Tibial nerve (tissue), 4 donors: ENCODE measurements around the gene PARP16. TPM values are rescaled to one million over a fixed set of nuclear protein-coding genes. Genes with fewer than 3 reads are reported as not detected.
A peak's percentile ranks its signal among the peaks of the same experiment; 100 is the strongest.

Source experiments
- DNase-seq, 2 donors: peaks; one replicate each; pipeline ENCODE4 v3.0.0-alpha.2; 2019; ENCODE audit warnings: low spot score in 2 of 2
- H3K27ac ChIP-seq, 4 donors: fragments of 200-600 bp; sonication (generic) in 3 of 4; one replicate each; pipeline ENCODE4 v1.5.1; 2017 to 2019; ENCODE audit warnings: mild to moderate bottlenecking in 1 of 4
- H3K27me3 ChIP-seq, 2 donors: fragments of 200-600 bp; sonication (generic) in 1 of 2; one replicate each; pipeline versions ENCODE4 v1.5.1 to v1.6.0; 2017 to 2019
- H3K36me3 ChIP-seq, 3 donors: fragments of 200-600 bp; sonication (generic); one replicate each; pipeline ENCODE4 v1.5.1; 2018 to 2019
- H3K4me1 ChIP-seq, 4 donors: fragments of 200-600 bp; sonication (generic) in 3 of 4; one replicate each; pipeline ENCODE4 v1.5.1; 2017 to 2019
- H3K4me3 ChIP-seq, 4 donors: fragments of 200-600 bp; sonication (generic) in 3 of 4; one replicate each; pipeline ENCODE4 v1.5.1; 2017 to 2019; ENCODE audit warnings: mild to moderate bottlenecking in 1 of 4, moderate library complexity in 1 of 4
- H3K9me3 ChIP-seq, 4 donors: fragments of 200-600 bp; sonication (generic) in 3 of 4; one replicate each; pipeline ENCODE4 v1.5.1; 2017 to 2019
- EP300 ChIP-seq, 2 donors: sonication (generic); formaldehyde crosslinking; IDR thresholded peaks; one replicate each; pipeline ENCODE4 v1.6.1; 2017; ENCODE audit warnings: antibody characterized with exemption in 2 of 2, mild to moderate bottlenecking in 1 of 2
- POLR2A ChIP-seq, 2 donors: fragments of 450-650 bp; IDR thresholded peaks; one replicate each; pipeline ENCODE4 v1.6.1; 2017; ENCODE audit warnings: antibody characterized with exemption in 2 of 2, mild to moderate bottlenecking in 2 of 2, moderate library complexity in 2 of 2
- WGBS, 2 donors: methylation state at CpG; one replicate each; pipeline ENCODE4 v1.1.5; 2018; 5-methylcytosine and 5-hydroxymethylcytosine counted together
- total RNA-seq, 4 donors: library from RNA; depleted of rRNA; stranded (reverse); fragments of >200 nt; gene quantifications; one replicate each; pipeline ENCODE4 v1.1.0, GENCODE V29; 2016
- TF ChIP-seq, protein P1 (sequence below), 5 experiments: fragments of 200-600 bp in 3 of 5; fragments of 450-650 bp in 2 of 5; sonication (generic) in 3 of 5; IDR thresholded peaks; one replicate each; pipeline ENCODE4 v1.5.1; 2016 to 2019; ENCODE audit warnings: antibody characterized with exemption in 5 of 5, mild to moderate bottlenecking in 3 of 5, moderate library complexity in 2 of 5

Gene PARP16
- total RNA-seq, 4 donors from 2014 or later = 5.9 to 15.5 (median 12.1) TPM

GRCh38 chr15:65326818-65327217, 40.1 kb upstream of the PARP16 start:
- H3K27me3 ChIP-seq = no peaks in the 10 kb centered on the region
- no peaks in the 10 kb centered on the region for H3K36me3 ChIP-seq
- WGBS, 2 donors = 77 to 86% methylated on average over 2 of the region's 2 CpGs
- no peak overlapping the region for H3K27ac ChIP-seq
- H3K4me3 ChIP-seq = no peak overlapping the region
- no peaks in the 10 kb centered on the region for H3K9me3 ChIP-seq
- no peak for DNase-seq
- H3K4me1 ChIP-seq = peaks cover 0 to 5% (median 0%) of the 10 kb centered on the region in 4 donors
- TF ChIP-seq, protein P1, sequence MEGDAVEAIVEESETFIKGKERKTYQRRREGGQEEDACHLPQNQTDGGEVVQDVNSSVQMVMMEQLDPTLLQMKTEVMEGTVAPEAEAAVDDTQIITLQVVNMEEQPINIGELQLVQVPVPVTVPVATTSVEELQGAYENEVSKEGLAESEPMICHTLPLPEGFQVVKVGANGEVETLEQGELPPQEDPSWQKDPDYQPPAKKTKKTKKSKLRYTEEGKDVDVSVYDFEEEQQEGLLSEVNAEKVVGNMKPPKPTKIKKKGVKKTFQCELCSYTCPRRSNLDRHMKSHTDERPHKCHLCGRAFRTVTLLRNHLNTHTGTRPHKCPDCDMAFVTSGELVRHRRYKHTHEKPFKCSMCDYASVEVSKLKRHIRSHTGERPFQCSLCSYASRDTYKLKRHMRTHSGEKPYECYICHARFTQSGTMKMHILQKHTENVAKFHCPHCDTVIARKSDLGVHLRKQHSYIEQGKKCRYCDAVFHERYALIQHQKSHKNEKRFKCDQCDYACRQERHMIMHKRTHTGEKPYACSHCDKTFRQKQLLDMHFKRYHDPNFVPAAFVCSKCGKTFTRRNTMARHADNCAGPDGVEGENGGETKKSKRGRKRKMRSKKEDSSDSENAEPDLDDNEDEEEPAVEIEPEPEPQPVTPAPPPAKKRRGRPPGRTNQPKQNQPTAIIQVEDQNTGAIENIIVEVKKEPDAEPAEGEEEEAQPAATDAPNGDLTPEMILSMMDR (IDR thresholded peaks at IDR 0.05) = no peak
- TF ChIP-seq POLR2A (IDR thresholded peaks at IDR 0.05) (no peak), EP300 (IDR thresholded peaks at IDR 0.05) (no peak)

DNA sequence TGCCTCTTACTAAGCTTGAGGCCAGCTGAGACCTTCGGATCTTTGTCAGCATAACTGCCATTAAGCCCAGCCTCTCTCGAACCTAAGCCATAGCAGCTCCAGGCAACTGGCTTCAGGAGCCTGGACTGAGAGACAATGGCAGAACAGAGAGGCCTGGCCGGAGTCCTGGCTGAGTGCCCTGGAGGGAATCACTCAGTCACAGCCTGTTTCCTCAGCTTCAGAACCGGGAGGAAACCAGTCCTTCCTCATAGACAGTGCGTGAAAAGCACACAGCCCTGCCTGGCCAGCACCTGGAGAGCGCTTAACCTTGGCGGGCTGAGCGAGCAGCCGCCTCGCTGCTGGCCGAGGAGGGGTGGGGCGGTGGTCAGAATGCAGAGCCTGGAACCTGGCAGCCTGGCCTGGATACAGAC, 39.4 kb upstream of the PARP16 start:
- Histone ChIP-seq H3K9me3 (no peaks in the 10 kb centered on the region), H3K4me1 (peaks cover 0 to 5% (median 0%) of the 10 kb centered on the region in 4 donors), H3K27me3 (no peaks in the 10 kb centered on the region), H3K36me3 (no peaks in the 10 kb centered on the region), H3K27ac (no peak overlapping the region), H3K4me3 (no peak overlapping the region)
- no peak for TF ChIP-seq POLR2A (IDR thresholded peaks at IDR 0.05)
- TF ChIP-seq, protein P1 (IDR thresholded peaks at IDR 0.05) = no peak
- no peak for TF ChIP-seq EP300 (IDR thresholded peaks at IDR 0.05)
- whole genome bisulfite sequencing, 2 donors = 32 to 42% methylated on average over 3 to 11 of the region's 12 CpGs
- no peak for DNase-seq

DNA sequence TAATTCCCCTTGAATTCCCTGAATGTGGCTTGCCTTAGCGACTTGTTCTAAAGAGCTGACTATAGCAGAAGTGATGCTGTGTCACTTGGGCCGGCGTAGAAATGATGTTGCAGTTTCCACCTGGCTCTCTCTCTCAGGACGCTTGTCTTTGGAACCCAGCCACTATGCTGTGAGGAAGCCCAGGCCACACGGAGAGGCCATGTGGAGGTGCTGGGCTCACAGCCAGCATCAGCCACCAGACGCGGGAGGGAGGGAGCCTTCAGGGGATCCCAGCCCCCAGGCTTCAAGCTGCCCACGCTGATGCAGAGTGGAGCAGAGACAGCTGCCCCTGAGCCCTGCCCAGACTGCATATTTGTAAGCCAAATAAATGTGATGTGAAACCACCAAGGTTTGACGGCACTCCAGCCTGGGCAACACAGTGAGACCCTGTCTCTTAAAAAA, 36.4 kb upstream of the PARP16 start:
- no peaks in the 10 kb centered on the region for H3K36me3 ChIP-seq
- no peaks in the 10 kb centered on the region for H3K27me3 ChIP-seq
- no peak for DNase-seq
- no peak overlapping the region for H3K4me3 ChIP-seq
- TF ChIP-seq, protein P1 (IDR thresholded peaks at IDR 0.05) = no peak
- H3K9me3 ChIP-seq = no peaks in the 10 kb centered on the region
- H3K27ac ChIP-seq = no peak overlapping the region
- 13 to 14% methylated on average over 7 of the region's 9 CpGs for WGBS, 2 donors
- H3K4me1 ChIP-seq = peaks cover 0 to 8% (median 0%) of the 10 kb centered on the region in 4 donors

GRCh38 chr15:65318870-65319356, 32.2 kb upstream of the PARP16 start:
- Histone ChIP-seq H3K9me3 (no peaks in the 10 kb centered on the region), H3K36me3 (no peaks in the 10 kb centered on the region), H3K27me3 (no peaks in the 10 kb centered on the region), H3K4me1 (peaks cover 0 to 8% (median 0%) of the 10 kb centered on the region in 4 donors), H3K4me3 (no peak overlapping the region), H3K27ac (no peak overlapping the region)
- 37 to 38% methylated on average over 5 of the region's 5 CpGs for WGBS, 2 donors
- peak; percentile 61 to 76 for DNase-seq
- TF ChIP-seq POLR2A (IDR thresholded peaks at IDR 0.05) = no peak
- TF ChIP-seq, protein P1 (IDR thresholded peaks at IDR 0.05) = peak; percentile 82 to 96 (median 91)

DNA sequence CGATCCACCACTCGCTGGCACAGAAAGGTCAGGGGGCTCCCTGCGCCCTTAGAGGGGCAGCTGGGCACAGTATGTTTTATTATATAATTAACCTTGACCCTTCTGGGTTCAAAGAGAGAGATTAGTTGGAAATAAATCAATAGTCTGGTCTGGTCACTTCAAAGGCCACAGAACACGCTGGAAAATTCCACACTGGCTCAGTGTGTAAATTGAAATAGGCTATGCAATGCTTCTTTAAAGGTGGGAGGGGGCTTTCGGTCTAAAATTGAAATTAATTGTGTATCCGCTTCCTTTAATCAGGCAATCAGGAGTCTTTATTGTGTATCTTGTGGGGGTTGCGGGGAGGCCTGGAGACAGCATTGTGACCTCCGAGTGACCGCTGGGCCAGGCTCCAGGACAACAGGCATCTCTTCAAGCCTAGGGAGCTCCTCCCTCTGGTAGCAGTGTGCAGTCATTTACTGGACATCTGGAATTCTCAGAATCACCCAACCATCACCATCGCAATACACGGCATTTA, 25.8 kb upstream of the PARP16 start:
- H3K36me3 ChIP-seq = no peaks in the 10 kb centered on the region
- no peak overlapping the region for H3K4me3 ChIP-seq
- peaks cover 0 to 9% (median 0%) of the 10 kb centered on the region in 4 donors for H3K4me1 ChIP-seq
- no peaks in the 10 kb centered on the region for H3K27me3 ChIP-seq
- H3K27ac ChIP-seq = no peak overlapping the region
- no peaks in the 10 kb centered on the region for H3K9me3 ChIP-seq
- peak in 1 of 2 donors; percentile 26 for DNase-seq
- 41 to 49% methylated on average over 11 of the region's 11 CpGs for WGBS, 2 donors
- TF ChIP-seq, protein P1 (IDR thresholded peaks at IDR 0.05) = no peak
